NT2/D1 (cell line): Measurements from ENCODE around the gene STARD5.

Source experiments
- SUZ12 ChIP-seq: IDR thresholded peaks from 2 replicates; pipeline ENCODE4 v1.6.1; 2011; ENCODE audit not compliant: insufficient read length, insufficient read depth; ENCODE audit errors: extremely low read depth
- YY1 ChIP-seq: IDR thresholded peaks from 2 replicates; pipeline ENCODE4 v1.6.1; 2011; ENCODE audit not compliant: insufficient read length, insufficient read depth
- ZNF274 ChIP-seq: IDR thresholded peaks from 2 replicates; pipeline ENCODE4 v1.6.1; 2011; ENCODE audit warnings: mild to moderate bottlenecking, low read depth, low read length

- TF ChIP-seq SUZ12 = no peak
- TF ChIP-seq YY1 = no peak
- no peak for TF ChIP-seq ZNF274
Measured at GRCh38 chr15:81323559-81323943, 390 bp downstream of the STARD5 start.
